Neuronal stem cell (in vitro differentiated cells): ENCODE measurements around the gene DCC.

Experiments used
- DNase-seq: peaks from one replicate; pipeline ENCODE4 v3.0.0-alpha.2; 2013; ENCODE audit warnings: low spot score
- H2AFZ ChIP-seq: one replicate; pipeline ENCODE4 v1.6.1; 2013; ENCODE audit warnings: mild to moderate bottlenecking, low read length, inconsistent platforms
- H2AK5ac ChIP-seq: 2 replicates; pipeline ENCODE4 v1.6.1; 2013; ENCODE audit warnings: low read depth, mild to moderate bottlenecking, inconsistent platforms, low read length, moderate library complexity, mixed read lengths
- H2BK120ac ChIP-seq: 2 replicates; pipeline ENCODE4 v1.6.1; 2013; ENCODE audit warnings: low read depth, mild to moderate bottlenecking, inconsistent platforms, low read length, moderate library complexity, mixed read lengths
- H2BK12ac ChIP-seq: one replicate; pipeline ENCODE4 v1.6.1; 2013; ENCODE audit warnings: low read length, inconsistent platforms
- H2BK15ac ChIP-seq: 2 replicates; pipeline ENCODE4 v1.6.1; 2013; ENCODE audit warnings: mild to moderate bottlenecking, low read length, inconsistent platforms, mixed read lengths
- H2BK5ac ChIP-seq: one replicate; pipeline ENCODE4 v1.6.1; 2013; ENCODE audit warnings: inconsistent platforms, mild to moderate bottlenecking, low read length, moderate library complexity
- H3K14ac ChIP-seq: one replicate; pipeline ENCODE4 v1.6.1; 2013; ENCODE audit warnings: low read length, inconsistent platforms
- H3K18ac ChIP-seq: 2 replicates; pipeline ENCODE4 v1.6.1; 2013; ENCODE audit warnings: low read length, inconsistent platforms
- H3K23ac ChIP-seq: 2 replicates; pipeline ENCODE4 v1.6.1; 2013; ENCODE audit warnings: low read depth, mild to moderate bottlenecking, mixed read lengths, low read length, inconsistent platforms; ENCODE audit not compliant: poor library complexity
- H3K27ac ChIP-seq: replicated peaks from 3 replicates; pipeline ENCODE4 v1.5.1; 2013; ENCODE audit warnings: low read length, inconsistent platforms
- H3K27me3 ChIP-seq, 3 experiments: 2 replicates each; pipeline ENCODE4 v1.6.1; 2013; ENCODE audit warnings: low read length in 3 of 3, mild to moderate bottlenecking in 2 of 3, inconsistent platforms in 1 of 3, low read depth in 1 of 3, mixed read lengths in 1 of 3, moderate library complexity in 1 of 3; ENCODE audit not compliant: control insufficient read depth in 3 of 3, insufficient read depth in 3 of 3
- H3K36me3 ChIP-seq, 2 donors: replicated peaks in 1 of 2; 2 replicates each; pipeline ENCODE4 v1.6.1; 2013; ENCODE audit warnings: low read length in 2 of 2; ENCODE audit not compliant: control insufficient read depth in 2 of 2, insufficient read depth in 2 of 2
- H3K4ac ChIP-seq: 2 replicates; pipeline ENCODE4 v1.6.1; 2013; ENCODE audit warnings: inconsistent platforms, mild to moderate bottlenecking, low read length, moderate library complexity
- H3K4me1 ChIP-seq, 2 donors: 1 replicate in 1 of 2; 2 replicates in 1 of 2; pipeline ENCODE4 v1.6.1; 2013; ENCODE audit warnings: low read length in 2 of 2, low read depth in 1 of 2; ENCODE audit not compliant: control insufficient read depth in 2 of 2, insufficient read depth in 1 of 2
- H3K4me2 ChIP-seq: one replicate; pipeline ENCODE4 v1.6.1; 2013; ENCODE audit warnings: mild to moderate bottlenecking, low read length, inconsistent platforms; ENCODE audit not compliant: insufficient read depth, poor library complexity, severe bottlenecking
- H3K4me3 ChIP-seq, 2 donors: 2 replicates each; pipeline ENCODE4 v1.5.1; 2013; ENCODE audit warnings: low read length in 2 of 2, mild to moderate bottlenecking in 2 of 2, inconsistent platforms in 1 of 2, moderate library complexity in 1 of 2
- H3K79me1 ChIP-seq: one replicate; pipeline ENCODE4 v1.6.1; 2013; ENCODE audit warnings: low read depth, mild to moderate bottlenecking, inconsistent platforms, low read length, moderate library complexity
- H3K9ac ChIP-seq: one replicate; pipeline ENCODE4 v1.6.1; 2013; ENCODE audit warnings: mild to moderate bottlenecking, low read depth, low read length, inconsistent platforms; ENCODE audit not compliant: poor library complexity
- H3K9me3 ChIP-seq, 2 donors: replicated peaks in 1 of 2; 2 replicates each; pipeline versions ENCODE3 to v1.6.1; 2013; ENCODE audit warnings: low read length in 2 of 2, mild to moderate bottlenecking in 2 of 2, inconsistent platforms in 1 of 2, low read depth in 1 of 2, mixed read lengths in 1 of 2, moderate library complexity in 1 of 2; ENCODE audit not compliant: control insufficient read depth in 2 of 2, insufficient read depth in 1 of 2
- H4K8ac ChIP-seq: one replicate; pipeline ENCODE4 v1.6.1; 2013; ENCODE audit warnings: low read depth, mild to moderate bottlenecking, inconsistent platforms, low read length, moderate library complexity
- H4K91ac ChIP-seq: one replicate; pipeline ENCODE4 v1.6.1; 2013; ENCODE audit warnings: low read length, low read depth, mild to moderate bottlenecking, inconsistent platforms; ENCODE audit not compliant: poor library complexity
- WGBS, 2 donors: extraction: QIAGEN DNeasy Blood & Tissue Kit; methylation state at CpG; one replicate each; pipeline ENCODE4 v1.1.7; 2013; ENCODE audit warnings: missing lambda C conversion rate in 2 of 2, mixed read lengths in 1 of 2; ENCODE audit not compliant: insufficient read length in 2 of 2, insufficient replicate concordance in 1 of 2; ENCODE audit errors: extremely low coverage in 2 of 2; 5-methylcytosine and 5-hydroxymethylcytosine counted together

Gene DCC

GRCh38 chr18:53193870-53194269 is 853.9 kb downstream of the DCC start:
- no peak overlapping the region for H3K4me2 ChIP-seq
- peaks cover 1 to 4% of the 10 kb centered on the region in 2 donors for H3K4me1 ChIP-seq
- H3K27ac ChIP-seq = no peak overlapping the region
- no peak overlapping the region for H3K23ac ChIP-seq
- H2BK120ac ChIP-seq = no peak overlapping the region
- no peak overlapping the region for H3K4me3 ChIP-seq
- no peaks in the 10 kb centered on the region for H3K36me3 ChIP-seq
- H3K27me3 ChIP-seq = no peaks in the 10 kb centered on the region
- H3K9ac ChIP-seq = no peak overlapping the region
- no peaks in the 10 kb centered on the region for H3K9me3 ChIP-seq
- H3K4ac ChIP-seq = no peak overlapping the region
- H2BK5ac ChIP-seq = no peak overlapping the region
- H4K91ac ChIP-seq = no peak overlapping the region
- no peak overlapping the region for H2AFZ ChIP-seq
- H2AK5ac ChIP-seq = no peak overlapping the region
- H4K8ac ChIP-seq = no peak overlapping the region
- H2BK12ac ChIP-seq = no peak overlapping the region
- H3K14ac ChIP-seq = no peak overlapping the region
- no peak overlapping the region for H2BK15ac ChIP-seq
- no peak for DNase-seq
- H3K79me1 ChIP-seq = no peaks in the 10 kb centered on the region
- no peak overlapping the region for H3K18ac ChIP-seq

GRCh38 chr18:53219853-53220252 is 879.9 kb downstream of the DCC start:
- no peak overlapping the region for H3K4me2 ChIP-seq
- H3K4me3 ChIP-seq = no peak overlapping the region
- DNase-seq = no peak

GRCh38 chr18:53224128-53224778 is 884.3 kb downstream of the DCC start:
- Histone ChIP-seq H3K9me3 (no peaks in the 10 kb centered on the region), H3K36me3 (no peaks in the 10 kb centered on the region), H2BK15ac (no peak overlapping the region), H3K18ac (no peak overlapping the region), H2BK12ac (no peak overlapping the region), H3K79me1 (no peaks in the 10 kb centered on the region), H3K4me2 (no peak overlapping the region), H3K23ac (no peak overlapping the region), H3K27ac (no peak overlapping the region), H4K91ac (no peak overlapping the region), H2BK120ac (no peak overlapping the region), H3K27me3 (no peaks in the 10 kb centered on the region), H3K4me1 (no peaks in the 10 kb centered on the region), H4K8ac (no peak overlapping the region), H3K9ac (no peak overlapping the region), H2AFZ (no peak overlapping the region), H3K14ac (no peak overlapping the region), H3K4me3 (no peak overlapping the region), H2BK5ac (no peak overlapping the region), H2AK5ac (no peak overlapping the region), H3K4ac (no peak overlapping the region)
- no CpG with 5 or more reads among the region's 6 CpGs for WGBS, 2 donors
- no peak for DNase-seq

More at GRCh38 chr18:53219853-53220252, 879.9 kb downstream of the DCC start:
- Histone ChIP-seq H3K9me3 (no peaks in the 10 kb centered on the region), H2BK15ac (no peak overlapping the region), H3K9ac (no peak overlapping the region), H3K14ac (no peak overlapping the region), H3K4me1 (no peaks in the 10 kb centered on the region), H2BK5ac (no peak overlapping the region), H4K8ac (no peak overlapping the region), H3K23ac (no peak overlapping the region), H3K18ac (no peak overlapping the region), H4K91ac (no peak overlapping the region), H2AFZ (no peak overlapping the region), H3K27ac (no peak overlapping the region), H2AK5ac (no peak overlapping the region), H2BK120ac (no peak overlapping the region), H3K4ac (no peak overlapping the region), H2BK12ac (no peak overlapping the region), H3K27me3 (no peaks in the 10 kb centered on the region), H3K36me3 (no peaks in the 10 kb centered on the region), H3K79me1 (no peaks in the 10 kb centered on the region)

GRCh38 chr18:53225567-53226325 is 885.7 kb downstream of the DCC start:
- DNase-seq = no peak
- no peak overlapping the region for H2BK15ac ChIP-seq
- H4K8ac ChIP-seq = no peak overlapping the region
- no peaks in the 10 kb centered on the region for H3K4me1 ChIP-seq
- no peak overlapping the region for H2BK120ac ChIP-seq
- no peaks in the 10 kb centered on the region for H3K9me3 ChIP-seq
- H3K23ac ChIP-seq = no peak overlapping the region
- no peak overlapping the region for H2AK5ac ChIP-seq
- no peak overlapping the region for H3K4ac ChIP-seq
- no peak overlapping the region for H3K18ac ChIP-seq
- H3K4me2 ChIP-seq = no peak overlapping the region
- no peaks in the 10 kb centered on the region for H3K27me3 ChIP-seq
- no peak overlapping the region for H4K91ac ChIP-seq
- no peak overlapping the region for H3K4me3 ChIP-seq
- no peak overlapping the region for H2BK5ac ChIP-seq
- no peak overlapping the region for H3K9ac ChIP-seq
- no peak overlapping the region for H3K14ac ChIP-seq
- H3K27ac ChIP-seq = no peak overlapping the region
- H2BK12ac ChIP-seq = no peak overlapping the region
- H3K36me3 ChIP-seq = no peaks in the 10 kb centered on the region
- WGBS, 2 donors = no CpG with 5 or more reads among the region's 3 CpGs
- H3K79me1 ChIP-seq = no peaks in the 10 kb centered on the region
- no peak overlapping the region for H2AFZ ChIP-seq
